HFF-Myc (cell line): Measurements from ENCODE around the gene RNASE8.

Experiments
- DNase-seq: peaks from one replicate; pipeline ENCODE4 v3.0.0-alpha.2; 2011; ENCODE audit warnings: low read depth; ENCODE audit errors: extremely low read depth
- H3K4me3 ChIP-seq: replicated peaks from 2 replicates; pipeline ENCODE4 v1.5.1; 2011; ENCODE audit warnings: low read depth, mild to moderate bottlenecking, control low read depth, low read length
- TF ChIP-seq, protein P1 (sequence below): IDR thresholded peaks from 2 replicates; pipeline ENCODE4 v1.5.1; 2012; ENCODE audit warnings: mild to moderate bottlenecking, low read depth, low read length, control low read depth; ENCODE audit errors: missing control alignments

The RNASE8 gene

DNA sequence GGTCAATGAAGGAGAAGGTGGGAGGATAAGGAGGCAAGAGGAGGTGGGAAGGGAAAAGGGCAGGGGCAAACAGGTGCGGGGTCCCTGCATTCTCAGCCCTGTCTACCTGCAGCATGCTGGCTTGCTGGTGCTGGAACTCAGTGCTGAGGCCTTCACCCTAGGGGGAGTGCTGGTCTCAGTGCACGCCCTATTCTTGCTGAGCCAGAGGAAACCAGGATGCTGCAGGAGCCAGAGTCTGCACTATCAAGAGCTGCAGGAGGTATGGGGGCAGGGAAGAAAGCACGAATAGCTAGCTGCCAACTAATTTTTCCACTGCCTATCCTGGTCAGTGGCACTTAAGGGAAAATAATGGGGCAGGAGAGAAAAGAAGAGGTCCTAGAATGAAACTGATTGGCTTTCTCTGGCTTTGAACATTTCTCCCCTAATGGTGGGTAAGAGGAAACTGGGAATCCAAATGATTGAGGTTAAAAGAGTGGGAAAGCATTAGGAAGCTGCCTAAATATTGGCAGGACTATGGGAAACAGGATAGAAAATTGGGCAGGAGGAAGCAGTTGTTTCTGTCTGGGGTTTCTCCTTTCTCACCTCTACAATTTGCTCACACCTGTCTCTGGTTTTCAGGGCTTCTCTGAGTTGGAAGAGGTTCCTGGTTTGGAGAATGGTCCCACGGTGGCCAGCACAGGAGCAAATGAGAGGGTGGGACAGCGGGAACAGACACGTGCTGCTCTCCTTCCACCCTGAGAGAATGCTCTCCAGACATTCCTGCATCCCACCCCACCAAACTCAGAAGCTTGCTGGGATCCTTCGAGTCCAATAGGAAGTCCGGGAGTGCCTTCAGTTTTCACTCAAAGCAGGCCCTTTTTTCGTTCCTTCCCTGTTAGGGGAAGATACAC, 45.1 kb downstream of the RNASE8 start:
- no peak for DNase-seq
- TF ChIP-seq, protein P1, sequence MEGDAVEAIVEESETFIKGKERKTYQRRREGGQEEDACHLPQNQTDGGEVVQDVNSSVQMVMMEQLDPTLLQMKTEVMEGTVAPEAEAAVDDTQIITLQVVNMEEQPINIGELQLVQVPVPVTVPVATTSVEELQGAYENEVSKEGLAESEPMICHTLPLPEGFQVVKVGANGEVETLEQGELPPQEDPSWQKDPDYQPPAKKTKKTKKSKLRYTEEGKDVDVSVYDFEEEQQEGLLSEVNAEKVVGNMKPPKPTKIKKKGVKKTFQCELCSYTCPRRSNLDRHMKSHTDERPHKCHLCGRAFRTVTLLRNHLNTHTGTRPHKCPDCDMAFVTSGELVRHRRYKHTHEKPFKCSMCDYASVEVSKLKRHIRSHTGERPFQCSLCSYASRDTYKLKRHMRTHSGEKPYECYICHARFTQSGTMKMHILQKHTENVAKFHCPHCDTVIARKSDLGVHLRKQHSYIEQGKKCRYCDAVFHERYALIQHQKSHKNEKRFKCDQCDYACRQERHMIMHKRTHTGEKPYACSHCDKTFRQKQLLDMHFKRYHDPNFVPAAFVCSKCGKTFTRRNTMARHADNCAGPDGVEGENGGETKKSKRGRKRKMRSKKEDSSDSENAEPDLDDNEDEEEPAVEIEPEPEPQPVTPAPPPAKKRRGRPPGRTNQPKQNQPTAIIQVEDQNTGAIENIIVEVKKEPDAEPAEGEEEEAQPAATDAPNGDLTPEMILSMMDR, result no peak
- H3K4me3 ChIP-seq, result peak overlapping the region; percentile 65

GRCh38 chr14:21103411-21103709, 45.7 kb downstream of the RNASE8 start:
- no peak for DNase-seq
- TF ChIP-seq, protein P1, result no peak

DNA sequence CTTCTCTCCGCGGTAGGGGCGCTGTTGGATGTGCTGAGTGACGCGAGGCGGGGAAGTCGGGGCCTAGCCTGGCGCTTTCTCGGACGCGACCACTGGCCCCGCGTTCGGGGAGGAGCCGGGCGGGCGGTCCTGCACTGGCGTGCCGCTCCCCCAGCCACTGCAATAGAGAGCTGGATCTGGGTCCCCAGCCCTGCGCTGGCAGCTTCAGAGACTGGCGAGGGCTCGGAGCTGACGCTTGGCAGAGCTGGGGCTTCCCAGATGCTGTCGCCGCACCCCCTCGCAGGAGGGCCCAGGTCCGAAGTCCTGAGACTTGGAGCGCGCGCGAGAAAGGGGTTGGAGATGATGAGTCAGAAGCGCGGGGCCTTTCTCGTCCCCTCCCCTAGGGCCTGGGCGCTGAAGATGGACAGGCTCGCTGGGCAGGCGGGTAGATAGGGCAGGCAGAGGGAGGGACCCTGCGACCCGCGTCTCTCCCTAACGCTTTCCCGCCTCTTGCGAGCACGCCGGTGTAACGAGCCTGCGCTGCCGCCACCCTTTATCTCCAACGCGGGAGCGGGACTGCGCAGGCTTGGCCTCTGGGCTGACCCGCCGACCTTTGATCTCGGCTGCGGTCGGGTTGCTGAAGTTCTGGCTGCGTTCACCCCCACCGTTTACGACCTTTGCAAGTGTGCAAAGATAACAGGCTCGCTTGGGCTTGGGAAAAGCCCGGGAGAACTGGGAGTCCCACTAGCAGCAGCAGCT, 46.3 kb downstream of the RNASE8 start:
- peak overlapping the region; percentile 65 for H3K4me3 ChIP-seq
- TF ChIP-seq, protein P1, result peak; percentile 67
- DNase-seq, result peak; percentile 84

More at GRCh38 chr14:21103411-21103709, 45.7 kb downstream of the RNASE8 start:
- H3K4me3 ChIP-seq, result peak overlapping the region; percentile 65

DNA sequence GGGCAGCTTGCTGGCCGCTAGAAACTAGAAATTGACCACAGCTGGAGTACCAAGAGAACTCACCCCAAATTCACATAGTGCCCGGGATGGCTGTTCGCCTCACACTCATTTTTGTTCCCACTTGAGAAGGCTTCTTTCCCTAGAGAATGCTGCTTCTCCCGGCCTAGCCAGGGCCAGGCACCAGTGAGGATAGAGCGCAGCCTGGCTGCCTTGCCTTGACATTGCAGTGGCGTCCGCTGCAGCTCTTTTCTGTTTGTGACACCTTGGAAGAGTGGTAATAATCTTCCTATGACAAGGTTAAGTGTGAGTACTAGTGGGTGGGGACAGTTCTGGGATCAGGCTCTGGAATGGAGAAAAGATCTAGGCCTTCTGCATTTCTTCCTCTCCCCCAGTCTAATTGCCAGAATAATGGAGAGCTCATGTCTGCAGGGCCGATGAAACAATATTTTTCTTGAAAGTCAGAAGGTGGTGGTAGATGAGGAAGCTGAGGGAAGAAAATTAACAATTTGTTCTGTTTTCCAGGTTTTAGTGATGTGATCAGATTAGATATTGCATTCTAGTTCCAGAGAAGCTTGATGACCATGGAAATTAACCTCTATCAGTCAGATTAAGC, 46.9 kb downstream of the RNASE8 start:
- H3K4me3 ChIP-seq, result peak overlapping the region; percentile 65
- no peak for DNase-seq
- TF ChIP-seq, protein P1, result peak; percentile 98

GRCh38 chr14:21105095-21105494, 47.5 kb downstream of the RNASE8 start:
- H3K4me3 ChIP-seq, result no peak overlapping the region
- TF ChIP-seq, protein P1, result no peak
- DNase-seq, result no peak

- DNase-seq, result no peak
- TF ChIP-seq, protein P1, result no peak
- H3K4me3 ChIP-seq, result no peak overlapping the region
These were observed 48.5 kb downstream of the RNASE8 start for GRCh38 chr14:21106176-21106497.
